Esophagus muscularis mucosa (tissue), 4 donors: ENCODE data around the gene RYR2.

ENCODE experiments used
- EP300 ChIP-seq: sonication (generic); formaldehyde crosslinking; IDR thresholded peaks from one replicate; pipeline ENCODE4 v1.6.1; 2017; ENCODE audit warnings: antibody characterized with exemption
- POLR2A ChIP-seq: fragments of 450-650 bp; IDR thresholded peaks from one replicate; pipeline ENCODE4 v1.6.1; 2017; ENCODE audit warnings: antibody characterized with exemption, moderate library complexity, mild to moderate bottlenecking, low read depth
- POLR2AphosphoS5 ChIP-seq, 2 donors: sonication (generic); formaldehyde crosslinking; IDR thresholded peaks; one replicate each; pipeline ENCODE4 v1.6.1; 2017; ENCODE audit warnings: antibody characterized with exemption in 2 of 2
- TF ChIP-seq, protein P1 (sequence below), 3 experiments: fragments of 200-600 bp in 2 of 3; fragments of 450-650 bp in 1 of 3; sonication (generic) in 2 of 3; IDR thresholded peaks; one replicate each; pipeline ENCODE4 v1.5.1; 2017 to 2019; ENCODE audit warnings: antibody characterized with exemption in 3 of 3, mild to moderate bottlenecking in 2 of 3, moderate library complexity in 1 of 3

DNA sequence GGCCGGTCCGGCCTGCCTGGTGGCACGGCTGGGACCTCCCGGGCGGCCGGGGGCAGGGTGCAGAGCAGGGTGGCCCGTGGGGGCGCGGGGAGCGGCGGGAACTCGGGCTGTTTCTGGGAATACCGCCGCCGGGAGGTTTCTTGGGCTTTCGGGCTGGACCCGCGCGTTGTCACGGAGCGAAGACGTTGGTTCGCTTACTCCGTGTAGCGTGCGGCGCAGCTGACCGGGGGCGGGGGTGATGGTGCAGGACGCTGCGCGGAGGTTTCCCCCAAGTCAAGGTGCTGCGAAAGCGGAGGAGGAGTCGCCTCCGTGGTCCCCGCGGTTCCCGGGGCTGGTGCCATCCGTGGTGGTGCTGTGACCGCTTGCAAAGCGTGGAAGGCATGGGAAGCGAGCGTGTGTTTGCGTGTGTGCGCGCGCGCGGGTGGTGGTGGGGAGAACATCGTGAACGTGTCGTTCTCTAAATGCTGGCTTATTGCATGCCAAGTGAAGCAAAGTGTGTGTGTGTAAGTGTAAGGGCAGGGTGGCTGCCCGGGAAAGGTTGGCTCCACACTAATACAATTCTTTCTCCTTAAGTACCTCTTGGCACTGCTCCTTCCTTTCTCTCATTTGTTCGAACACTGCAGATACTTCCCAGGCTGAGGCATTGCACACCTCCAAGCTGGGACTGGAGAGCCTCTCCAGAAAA is 1.1 kb downstream of the RYR2 start:
- no peak for TF ChIP-seq POLR2A
- TF ChIP-seq EP300, result no peak
- TF ChIP-seq, protein P1, sequence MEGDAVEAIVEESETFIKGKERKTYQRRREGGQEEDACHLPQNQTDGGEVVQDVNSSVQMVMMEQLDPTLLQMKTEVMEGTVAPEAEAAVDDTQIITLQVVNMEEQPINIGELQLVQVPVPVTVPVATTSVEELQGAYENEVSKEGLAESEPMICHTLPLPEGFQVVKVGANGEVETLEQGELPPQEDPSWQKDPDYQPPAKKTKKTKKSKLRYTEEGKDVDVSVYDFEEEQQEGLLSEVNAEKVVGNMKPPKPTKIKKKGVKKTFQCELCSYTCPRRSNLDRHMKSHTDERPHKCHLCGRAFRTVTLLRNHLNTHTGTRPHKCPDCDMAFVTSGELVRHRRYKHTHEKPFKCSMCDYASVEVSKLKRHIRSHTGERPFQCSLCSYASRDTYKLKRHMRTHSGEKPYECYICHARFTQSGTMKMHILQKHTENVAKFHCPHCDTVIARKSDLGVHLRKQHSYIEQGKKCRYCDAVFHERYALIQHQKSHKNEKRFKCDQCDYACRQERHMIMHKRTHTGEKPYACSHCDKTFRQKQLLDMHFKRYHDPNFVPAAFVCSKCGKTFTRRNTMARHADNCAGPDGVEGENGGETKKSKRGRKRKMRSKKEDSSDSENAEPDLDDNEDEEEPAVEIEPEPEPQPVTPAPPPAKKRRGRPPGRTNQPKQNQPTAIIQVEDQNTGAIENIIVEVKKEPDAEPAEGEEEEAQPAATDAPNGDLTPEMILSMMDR (IDR thresholded peaks at IDR 0.05), result no peak
- peak; percentile 60 to 63 for TF ChIP-seq POLR2AphosphoS5 (IDR thresholded peaks at IDR 0.05)
